Activated CD8-positive, alpha-beta memory T cell treated with anti-CD3 and anti-CD28 coated beads, Interleukin-2, amount 50 U/mL, for 1 hour (primary cell): ENCODE data around the gene HOXB1.
"Not testable (repeated sequence)": the region's sequence is repeated elsewhere in the genome, so short reads cannot be mapped to it uniquely, and the experiment has no call there.

Experiments used
- DNase-seq: peaks from one replicate; pipeline ENCODE4 v3.0.0-alpha.2; 2020; ENCODE audit errors: extremely low read depth

HOXB1 gene

DNA sequence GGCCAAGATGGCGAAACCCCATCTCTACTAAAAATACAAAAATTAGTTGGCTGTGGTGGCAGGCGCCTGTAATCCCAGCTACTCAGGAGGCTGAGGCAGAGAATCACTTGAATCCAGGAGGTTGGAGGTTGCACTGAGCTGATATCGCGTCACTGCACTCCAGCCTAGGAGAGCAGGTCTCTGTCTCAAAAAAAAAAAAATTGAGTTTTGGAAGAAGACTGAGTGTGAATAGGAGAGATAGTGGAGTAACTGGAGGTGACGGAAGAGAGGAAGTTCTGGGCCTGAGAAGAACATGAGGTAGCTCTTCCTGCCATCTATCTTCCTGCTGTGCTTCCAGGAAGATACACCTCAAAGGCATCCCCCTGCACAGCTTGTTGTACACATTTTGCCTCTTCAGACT lies 11.4 kb downstream of the HOXB1 start:
- DNase-seq = no peak

DNA sequence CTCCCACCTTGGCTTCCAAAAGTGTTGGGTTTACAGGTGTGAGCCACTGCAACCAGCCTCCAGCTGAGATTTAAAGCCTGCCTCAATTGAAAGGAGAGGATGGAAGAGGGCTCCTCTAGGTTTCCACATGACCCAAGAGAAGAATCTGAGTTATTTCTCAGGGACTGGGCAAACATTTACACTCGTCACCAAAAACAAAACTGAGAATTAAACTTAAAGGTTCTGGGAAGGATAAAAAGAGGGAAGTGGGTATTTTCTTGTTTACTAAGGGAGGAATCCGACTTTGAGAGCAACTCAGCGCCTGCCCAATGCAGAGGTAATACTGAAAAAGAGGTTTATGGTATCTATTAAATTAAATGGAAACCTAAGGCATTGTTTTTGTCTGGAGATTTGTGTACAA lies 13.3 kb downstream of the HOXB1 start:
- no peak for DNase-seq

DNA sequence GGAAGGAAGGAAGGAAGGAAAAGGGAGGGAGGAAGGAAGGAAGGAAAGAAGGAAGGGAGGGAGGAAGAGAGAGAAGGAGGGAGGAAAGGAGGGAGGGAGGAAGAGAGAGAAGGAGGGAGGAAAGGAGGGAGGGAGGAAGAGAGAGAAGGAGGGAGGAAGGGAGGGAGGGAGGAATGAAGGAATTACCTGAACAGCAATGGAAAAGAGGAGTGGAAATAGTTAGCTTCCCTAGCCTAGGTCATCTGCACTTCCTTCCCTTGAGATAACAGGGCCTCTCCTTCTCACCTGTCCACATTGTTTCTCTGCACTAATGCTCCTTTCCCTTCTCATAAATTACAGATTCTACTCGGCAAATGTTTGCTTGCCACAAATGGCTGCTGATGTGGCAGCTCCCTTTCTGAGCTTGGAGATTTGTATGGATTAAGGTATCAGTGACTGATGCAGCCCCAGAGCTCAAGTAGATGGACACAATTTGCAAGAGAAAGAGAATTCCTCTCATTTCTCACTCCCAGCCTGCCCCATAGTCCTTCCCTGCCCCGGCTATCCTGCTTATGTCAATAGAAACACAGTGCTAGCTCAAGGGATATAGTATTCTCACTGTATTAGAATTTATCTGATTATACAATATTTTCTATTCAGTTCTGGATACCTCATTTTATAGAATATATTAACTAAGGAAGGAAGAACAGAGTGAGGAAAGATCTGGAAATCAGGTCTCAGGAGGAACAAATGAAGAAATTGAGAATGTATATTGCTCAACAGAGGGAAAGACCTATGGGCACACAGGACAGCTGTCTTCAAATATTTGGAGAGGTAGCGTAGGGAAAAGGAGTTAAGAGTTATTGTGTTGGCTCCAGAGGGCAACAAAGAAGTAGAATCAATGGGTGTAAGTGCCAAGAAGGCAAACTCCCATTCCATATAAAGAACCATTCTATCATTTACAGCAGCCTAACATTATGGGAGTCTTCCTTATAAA lies 14.6 kb downstream of the HOXB1 start:
- no peak for DNase-seq

DNA sequence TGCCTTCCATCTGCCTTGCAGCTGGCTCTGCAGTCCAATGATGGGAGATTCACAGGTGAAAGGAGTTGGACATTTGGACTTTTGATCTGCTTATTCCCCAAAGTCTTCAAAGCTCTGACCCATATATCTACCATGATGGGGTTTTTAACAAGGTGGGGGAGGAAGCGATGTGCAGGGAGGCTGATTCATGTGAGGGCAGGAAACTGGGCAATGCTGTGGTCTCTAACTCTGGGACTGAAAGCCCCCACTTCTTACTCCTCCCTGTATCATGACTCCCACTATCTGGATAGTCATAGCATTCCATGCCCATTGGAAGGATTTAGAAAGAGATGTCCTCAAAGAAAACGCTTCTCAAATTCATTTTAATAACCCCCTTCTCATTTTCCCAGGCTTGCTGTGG lies 16.3 kb downstream of the HOXB1 start:
- DNase-seq = no peak

DNA sequence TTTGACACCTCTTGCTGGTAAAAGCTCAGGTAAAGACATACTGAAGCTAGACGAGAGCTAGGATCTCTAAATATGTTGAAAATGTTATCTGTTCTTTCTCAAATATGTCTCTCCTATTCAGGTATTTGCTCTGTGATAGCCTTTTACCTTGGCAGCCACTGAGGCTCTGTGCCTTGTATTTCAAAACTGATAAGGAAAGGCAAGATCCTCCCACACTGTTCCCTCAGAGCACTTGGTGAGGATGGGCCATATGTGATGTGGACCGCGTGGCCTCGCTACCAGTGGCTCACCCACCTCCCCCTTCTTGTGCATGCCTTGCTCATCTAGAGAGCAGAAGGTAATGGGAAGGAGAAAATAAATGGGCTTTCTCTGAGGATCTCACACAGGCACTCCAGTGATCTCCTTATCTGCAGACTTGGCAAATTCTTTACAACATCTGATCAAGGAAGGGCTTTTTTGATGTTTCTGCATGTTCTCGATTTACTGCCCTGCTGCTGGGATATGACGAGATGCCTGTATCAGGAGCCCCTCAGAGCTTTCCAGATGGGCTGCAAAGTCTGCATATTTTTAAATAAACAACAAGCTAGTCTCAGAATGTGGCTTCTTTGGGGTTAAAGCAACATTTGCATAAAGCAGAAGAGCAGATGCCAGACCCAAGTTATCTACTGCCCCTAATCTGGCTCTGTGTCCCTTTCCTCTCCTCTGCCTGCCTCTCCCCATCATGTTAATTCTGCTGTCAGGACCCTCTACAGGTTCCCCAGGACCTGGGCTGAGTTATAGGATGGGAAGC lies 16.9 kb downstream of the HOXB1 start:
- no peak for DNase-seq

DNA sequence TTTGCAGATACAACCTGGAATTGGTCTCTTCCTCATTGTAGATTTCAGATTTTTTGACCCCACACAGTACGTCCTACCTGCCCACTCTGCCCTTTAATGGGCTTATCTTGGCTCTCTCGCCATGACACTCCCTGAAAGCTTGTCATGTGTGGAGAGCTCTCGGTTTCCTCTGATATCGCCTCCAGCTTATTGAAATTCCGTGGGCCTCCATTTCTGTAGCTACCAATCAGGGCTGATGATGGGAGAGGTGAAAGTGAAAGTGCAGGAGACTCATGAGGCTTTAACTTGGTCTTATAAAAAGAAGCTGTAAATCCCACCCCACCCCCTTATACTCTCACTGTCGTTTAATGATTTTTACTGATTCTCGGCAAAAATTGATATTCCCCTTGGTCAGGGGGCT lies 17.7 kb downstream of the HOXB1 start:
- DNase-seq = no peak

DNA sequence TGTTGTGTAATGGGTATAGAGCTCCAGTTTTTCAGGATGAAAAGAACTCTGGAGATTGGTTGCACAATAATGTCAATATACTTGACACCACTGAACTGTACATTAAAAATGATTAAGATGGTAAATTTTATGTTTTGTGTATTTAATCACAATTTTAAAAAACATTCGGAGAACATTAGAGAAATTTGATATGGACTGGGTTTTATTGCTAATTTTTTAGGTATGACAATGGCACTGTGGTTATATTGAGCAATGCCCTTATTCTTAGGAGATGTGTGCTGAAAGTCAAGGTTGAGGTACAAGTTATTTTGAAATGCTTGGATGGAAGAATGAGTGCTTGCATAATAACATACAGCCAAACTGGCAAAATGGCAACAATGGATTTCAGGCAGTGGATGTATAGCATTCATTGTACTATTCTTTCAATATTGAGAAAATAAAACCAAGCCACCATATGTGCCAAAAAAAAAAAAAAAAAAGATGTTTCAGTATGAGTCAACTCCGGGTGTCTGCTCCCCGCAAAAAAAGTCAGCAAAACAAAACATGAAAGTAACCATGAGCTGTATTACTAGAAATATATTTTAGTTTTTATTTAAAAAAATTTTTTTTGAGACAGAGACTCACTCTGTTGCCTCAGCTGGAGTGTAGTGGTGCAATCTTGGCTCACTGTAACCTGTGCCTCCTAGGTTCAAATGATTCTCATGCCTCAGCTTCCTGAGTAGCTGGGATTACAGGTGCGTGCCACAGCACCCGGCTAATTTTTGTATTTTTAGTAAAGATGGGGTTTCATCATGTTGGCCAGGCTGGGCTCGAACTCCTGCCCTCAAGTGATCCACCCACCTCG lies 19.8 kb downstream of the HOXB1 start:
- DNase-seq = no peak

DNA sequence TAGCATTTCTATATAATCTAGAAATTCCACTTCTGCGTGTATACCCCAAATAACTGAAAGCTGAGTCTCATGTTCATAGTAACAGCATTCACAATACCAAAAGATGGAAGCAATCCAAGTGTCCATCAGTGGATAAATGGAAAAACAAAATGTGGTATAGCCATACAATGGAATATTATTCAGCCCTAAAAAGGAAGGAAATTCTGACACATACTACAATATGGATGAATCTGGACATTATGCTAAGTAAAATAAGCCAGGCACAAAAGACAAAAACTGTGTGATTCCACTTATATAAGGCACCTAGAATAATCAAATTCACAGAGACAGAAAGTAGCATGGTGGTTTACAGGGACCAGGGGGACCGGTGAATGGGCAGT lies 20.4 kb downstream of the HOXB1 start:
- DNase-seq = no peak

DNA sequence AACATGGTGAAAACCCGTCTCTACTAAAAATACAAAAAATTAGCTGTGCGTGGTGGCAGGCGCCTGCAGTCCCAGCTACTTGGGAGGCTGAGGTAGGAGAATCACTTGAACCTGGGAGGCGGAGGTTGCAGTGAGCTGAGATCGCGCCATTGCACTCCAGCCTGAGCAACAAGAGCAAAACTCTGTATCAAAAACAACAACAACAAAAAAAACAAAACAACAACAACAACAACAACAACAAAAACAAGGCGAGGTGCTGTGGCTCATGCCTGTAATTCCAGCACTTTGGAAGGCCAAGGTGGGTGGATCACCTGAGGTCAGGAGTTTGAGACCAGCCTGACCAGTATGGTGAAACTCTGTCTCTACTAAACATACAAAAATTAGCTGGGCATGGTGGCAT lies 21.1 kb downstream of the HOXB1 start:
- DNase-seq = not testable (repeated sequence)

DNA sequence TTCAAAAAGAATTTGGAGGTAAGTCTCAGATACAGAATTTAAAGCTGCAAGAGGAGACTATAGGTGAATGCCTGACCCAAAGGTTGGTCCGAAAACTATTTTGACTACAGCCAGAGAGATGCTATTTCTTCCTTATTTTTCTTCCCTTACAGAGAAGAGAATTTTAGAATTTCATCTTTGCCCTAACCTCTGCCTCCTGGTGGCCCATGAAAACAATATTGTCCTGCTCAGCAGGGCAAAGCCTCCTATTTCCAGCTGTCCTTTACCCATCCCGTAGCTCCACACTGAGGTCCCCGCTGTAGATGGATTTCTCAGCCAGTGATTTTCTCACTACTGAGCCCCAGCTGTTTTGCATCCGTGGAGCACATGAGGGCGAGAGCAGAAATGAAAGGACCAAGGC lies 24.6 kb downstream of the HOXB1 start:
- DNase-seq = no peak

DNA sequence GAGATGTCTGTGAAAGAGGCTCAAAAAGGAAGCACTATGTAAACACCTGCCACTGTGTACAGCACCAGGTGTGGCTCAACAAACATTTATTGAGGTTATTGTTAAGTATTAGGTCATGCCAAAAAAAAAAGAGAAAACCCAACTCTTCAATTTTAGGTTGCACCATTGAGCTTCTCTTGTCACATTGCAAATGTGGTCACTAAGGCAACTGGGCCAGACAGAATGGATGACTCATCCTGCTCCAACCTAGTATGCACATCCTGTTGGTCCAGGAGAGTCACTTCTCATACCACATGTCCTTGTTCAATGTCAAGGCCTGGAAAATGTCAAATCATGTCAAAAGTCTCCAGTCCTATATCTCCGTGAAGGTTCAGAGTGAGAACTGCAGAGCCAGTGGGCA lies 25.0 kb downstream of the HOXB1 start:
- DNase-seq = no peak

DNA sequence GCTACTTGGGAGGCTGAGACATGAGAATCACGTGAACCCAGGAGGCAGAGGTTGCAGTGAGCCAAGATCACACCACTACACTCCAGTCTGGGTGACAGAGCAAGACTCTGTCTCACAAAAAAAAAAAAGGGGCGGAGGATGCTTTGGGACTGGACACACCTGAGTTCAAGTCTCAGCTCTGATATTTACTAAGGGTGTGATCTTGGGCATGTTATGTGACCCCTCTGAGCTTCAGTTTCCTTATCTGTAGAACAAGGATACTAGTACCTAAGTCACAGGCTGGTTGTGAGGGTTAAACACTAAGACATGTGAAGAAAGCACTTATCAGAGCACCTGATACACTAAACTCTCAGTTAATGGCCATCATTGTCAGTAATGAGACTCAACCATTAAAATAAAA lies 25.9 kb downstream of the HOXB1 start:
- DNase-seq = no peak

DNA sequence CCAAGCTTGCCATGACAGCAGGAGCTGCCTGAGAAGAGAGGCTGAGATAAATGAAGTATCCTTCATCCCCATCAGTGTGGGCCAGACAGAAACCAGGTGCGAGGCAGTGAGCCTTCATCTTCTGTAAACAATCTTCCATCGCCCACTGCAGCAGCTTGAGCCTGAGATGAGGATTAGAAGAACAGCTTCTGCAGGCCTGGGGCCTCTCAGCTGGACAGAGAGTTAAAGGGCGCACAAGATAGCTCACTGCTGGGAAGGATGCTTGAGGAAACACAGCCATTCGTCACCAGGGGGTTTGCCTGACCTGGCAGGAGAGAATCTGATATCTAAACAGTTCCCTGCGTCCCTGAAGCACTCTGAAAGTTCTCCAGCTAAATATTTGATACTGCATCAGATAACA lies 27.1 kb downstream of the HOXB1 start:
- no peak for DNase-seq

DNA sequence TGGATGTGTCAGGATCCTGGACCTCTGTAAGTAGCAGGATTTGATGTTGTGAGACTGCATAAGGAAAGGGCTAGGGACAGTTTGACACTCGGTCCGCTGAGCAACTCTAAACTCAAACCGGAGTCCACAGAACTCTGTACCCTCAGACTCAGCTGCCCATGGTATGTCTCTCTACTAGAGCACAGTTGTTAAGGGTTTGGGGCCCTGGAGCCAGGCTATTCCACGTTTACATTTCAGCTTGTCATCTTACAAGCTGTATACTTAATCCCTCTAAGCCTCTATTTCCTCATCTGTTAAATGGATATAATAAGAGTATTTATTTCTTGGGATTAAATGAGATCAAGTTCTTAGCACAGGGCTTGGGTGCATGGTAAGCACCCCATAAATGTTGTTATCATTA lies 27.9 kb downstream of the HOXB1 start:
- no peak for DNase-seq

DNA sequence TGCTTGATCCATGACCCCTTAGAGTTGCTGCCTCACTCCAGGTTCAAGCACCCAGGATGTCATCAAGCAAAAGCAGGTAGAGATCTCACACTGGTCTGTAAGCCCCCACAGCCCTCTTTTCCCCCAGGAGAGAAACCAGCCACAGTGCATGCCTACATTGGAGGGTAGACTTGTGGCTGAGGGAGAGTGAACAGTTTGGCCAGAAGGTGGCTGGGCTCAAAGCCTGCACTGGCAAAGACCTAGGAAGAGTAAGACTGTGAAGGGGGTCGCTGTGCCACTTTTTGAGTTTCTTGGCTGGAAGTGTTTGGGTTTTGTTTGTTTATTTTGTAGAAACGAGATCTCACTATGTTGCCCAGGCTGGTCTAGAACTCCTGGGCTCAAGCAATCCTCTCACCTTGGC lies 28.5 kb downstream of the HOXB1 start:
- no peak for DNase-seq

DNA sequence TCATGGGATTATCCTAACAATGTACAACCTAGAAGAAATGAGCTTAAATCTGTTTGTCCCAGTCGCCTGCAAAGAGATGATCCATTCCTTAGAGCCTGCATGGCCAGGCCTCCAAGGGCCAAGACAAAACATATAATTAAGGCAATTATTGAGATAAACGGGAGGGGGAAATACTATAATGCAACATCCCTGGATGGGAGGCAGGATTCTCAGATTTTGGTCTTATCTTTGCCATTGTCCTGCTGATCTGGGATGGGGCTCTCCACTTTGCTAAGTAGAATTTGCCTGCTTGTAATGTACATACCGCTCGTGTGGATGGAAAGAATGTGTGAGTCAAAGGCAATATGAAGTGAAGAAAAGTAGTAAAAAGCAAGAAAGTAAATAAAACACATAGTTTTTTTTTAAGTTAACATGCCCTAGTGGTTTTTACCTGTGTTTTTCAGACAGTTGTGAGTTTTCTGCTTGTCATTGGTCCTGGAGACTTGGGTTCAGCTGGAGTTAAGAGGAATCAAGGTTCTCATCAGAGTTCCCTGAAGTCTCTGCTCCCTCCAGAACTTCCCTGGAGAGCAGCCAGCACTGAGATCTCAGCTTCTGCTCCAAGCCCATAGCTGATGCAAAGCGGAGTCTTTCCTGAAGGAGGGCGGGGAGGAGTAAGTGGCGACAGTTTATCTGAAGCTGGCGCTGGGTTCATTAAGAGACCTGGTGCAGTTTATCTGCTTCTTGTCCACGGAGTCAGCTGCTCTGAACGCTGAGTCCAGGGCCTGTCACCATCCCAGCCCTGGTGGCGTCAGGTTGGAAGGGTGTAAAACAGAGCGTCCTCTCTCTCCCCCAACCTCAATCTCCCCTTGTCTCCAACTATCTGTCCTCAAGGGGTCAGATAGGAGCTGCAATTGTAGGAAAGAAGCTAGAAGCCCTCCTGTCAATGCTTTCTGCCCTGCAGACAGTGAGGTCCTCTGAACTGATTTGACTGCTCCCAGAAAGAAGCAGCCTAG lies 30.1 kb downstream of the HOXB1 start:
- DNase-seq = no peak

DNA sequence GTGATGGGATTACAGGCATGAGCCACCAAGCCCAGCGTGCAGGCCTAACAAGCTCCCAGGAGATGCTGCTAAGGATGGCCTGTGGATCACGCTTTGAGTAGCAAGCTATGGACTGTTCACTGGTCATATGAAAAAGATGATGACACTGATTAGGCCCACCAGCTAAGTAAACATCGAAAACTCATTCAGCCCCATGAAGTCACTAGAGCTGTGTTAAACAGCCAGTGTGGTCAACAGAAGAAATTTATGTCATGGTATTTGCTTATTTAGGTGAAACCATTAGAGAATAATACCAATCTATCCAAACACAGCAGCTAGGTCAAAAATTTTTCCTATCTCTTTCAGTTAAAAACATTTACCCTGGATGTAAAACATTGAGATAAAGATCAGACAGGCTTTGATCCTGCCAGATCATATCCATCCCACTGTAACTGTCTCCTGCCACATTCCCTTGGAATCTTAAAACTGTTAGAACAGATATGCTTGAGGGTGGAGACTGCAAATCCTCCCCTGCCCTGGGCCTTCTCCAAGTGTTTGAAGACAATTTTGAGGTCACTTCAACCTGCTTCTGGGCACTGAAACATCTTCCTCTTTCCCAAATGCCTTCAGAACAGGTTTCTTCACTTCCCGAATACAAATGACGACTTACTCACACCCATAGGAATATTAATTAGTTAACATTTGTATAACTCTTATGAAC lies 30.9 kb downstream of the HOXB1 start:
- no peak for DNase-seq

DNA sequence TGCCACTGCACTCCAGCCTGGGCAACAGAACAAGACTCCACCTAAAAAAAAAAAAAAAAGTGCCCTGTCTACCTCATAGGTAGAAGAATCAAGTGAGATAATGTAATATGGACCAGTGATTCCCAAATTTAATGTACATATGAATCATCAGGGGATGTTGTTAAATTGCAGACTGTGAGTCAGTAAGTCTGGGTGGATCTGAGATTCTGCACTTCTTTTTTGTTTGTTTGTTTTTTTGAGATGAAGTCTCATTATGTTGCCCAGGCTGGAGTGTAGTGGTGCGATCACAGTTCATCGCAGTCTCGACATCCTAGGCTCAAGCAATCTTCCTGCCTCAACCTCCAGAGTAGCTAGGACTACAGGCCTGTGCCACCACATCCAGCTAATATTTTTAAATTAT lies 31.6 kb downstream of the HOXB1 start:
- DNase-seq = no peak

DNA sequence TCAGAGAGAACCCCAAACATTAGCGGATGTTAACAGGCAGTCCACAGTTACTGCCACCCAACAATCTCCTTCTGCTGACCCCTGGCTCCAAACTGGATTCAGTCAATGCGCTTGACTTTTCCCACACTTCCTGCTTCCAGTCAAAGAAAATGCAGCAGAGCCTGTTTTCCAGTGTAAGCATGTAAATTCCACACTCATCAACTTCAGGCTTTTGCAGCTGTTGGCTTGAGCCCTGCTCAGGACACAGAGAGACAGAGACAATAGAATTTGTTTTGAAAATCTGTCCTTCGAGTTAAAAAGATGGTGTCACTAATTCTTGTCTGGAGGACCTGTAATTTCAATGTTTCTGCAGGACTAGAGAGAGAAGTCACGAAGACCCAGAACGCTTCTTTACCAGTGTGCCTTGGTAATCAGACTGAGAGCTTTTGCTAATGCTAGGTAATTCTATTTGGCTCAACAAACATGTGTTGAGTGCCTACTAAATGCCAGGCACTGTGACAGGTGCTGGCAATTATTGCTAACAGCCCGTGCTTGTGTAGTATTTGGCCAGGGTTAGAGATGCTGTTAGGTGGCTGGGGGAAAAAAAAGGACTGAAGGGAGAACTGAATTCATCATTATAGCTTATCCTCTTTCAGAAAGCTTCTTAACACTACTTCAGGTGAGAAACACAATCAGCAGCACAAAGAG lies 32.5 kb downstream of the HOXB1 start:
- DNase-seq = no peak

DNA sequence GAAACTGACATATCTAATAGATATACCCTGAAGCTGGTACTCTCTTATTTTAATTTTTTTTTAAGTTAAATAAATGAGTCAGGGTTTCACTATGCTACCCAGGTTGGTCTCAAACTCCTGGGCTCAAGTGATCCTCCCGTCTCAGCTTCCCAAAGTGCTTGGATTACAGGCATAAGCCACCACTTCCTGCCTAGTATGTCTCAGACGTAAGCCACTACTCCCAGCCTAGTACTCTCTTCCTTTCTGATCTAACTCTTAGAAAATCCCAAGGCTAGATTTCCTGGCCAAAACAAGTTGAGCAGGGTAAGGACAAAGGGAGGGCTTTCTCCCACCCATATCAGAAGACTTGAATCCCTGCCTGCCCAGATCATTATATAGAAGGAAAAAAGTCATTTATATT lies 33.7 kb downstream of the HOXB1 start:
- DNase-seq = no peak
